GM12878 (cell line): Measurements from ENCODE around the gene FLT4. TPM values are rescaled to one million over a fixed set of nuclear protein-coding genes. Genes with fewer than 3 reads are reported as not detected.

Experiments used
- ATAC-seq: fragments of 200-7000 bp; cut with Tn5 transposase; 3 replicates; pipeline ENCODE4 v1.9.1; 2020; ENCODE audit warnings: mild to moderate bottlenecking, moderate library complexity
- BruUV-seq: library from RNA; stranded (reverse); fragments of 400-500 nt; replicated peaks from 2 replicates; lab custom pipeline; 2021; lab: Mats Ljungman, UMichigan
- CTCF ChIA-PET: fragments of 300-600 bp; sonication (Branson Sonifier 250); formaldehyde crosslinking; extraction: SDS; loops from one replicate; lab custom pipeline; 2021; ENCODE audit warnings: inconsistent platforms; lab: Yijun Ruan, JAX
- POLR2A ChIA-PET: fragments of 350-600 bp; formaldehyde crosslinking; extraction: SDS; loops from one replicate; lab custom pipeline; 2021; ENCODE audit warnings: inconsistent platforms; lab: Charles Lee
- RAD21 ChIA-PET: fragments of 300-600 bp; sonication (Branson Sonifier 250); formaldehyde crosslinking; loops from one replicate; lab custom pipeline; 2023; ENCODE audit warnings: antibody characterized with exemption; ENCODE audit not compliant: unreplicated experiment; lab: Charles Lee
- SMC1A ChIA-PET: fragments of 300-600 bp; sonication (Branson Sonifier 250); formaldehyde crosslinking; loops from one replicate; lab custom pipeline; 2023; ENCODE audit not compliant: unreplicated experiment, uncharacterized antibody; lab: Charles Lee
- DNase-seq: peaks from one replicate; pipeline ENCODE4 v3.0.0-alpha.2; 2011; ENCODE audit warnings: low read depth, low spot score
- FAIRE-seq: peaks from 3 replicates; lab custom pipeline; 2011; peaks lifted over from hg19 to GRCh38; lab: Jason Lieb, UNC
- H2AFZ ChIP-seq: 2 replicates; pipeline ENCODE4 v1.6.0; 2011; ENCODE audit warnings: low read depth, low read length, control low read depth; ENCODE audit not compliant: control insufficient read depth
- H3K27ac ChIP-seq: 2 replicates; pipeline ENCODE4 v1.5.1; 2011; ENCODE audit warnings: control low read depth; ENCODE audit not compliant: control insufficient read depth, insufficient read depth
- H3K27me3 ChIP-seq, 2 experiments: replicated peaks in 1 of 2; 2 replicates each; pipeline versions ENCODE4 v1.6.0 to v1.6.1; 2011; ENCODE audit warnings: low read length in 1 of 2; ENCODE audit not compliant: control insufficient read depth in 2 of 2, insufficient read depth in 2 of 2
- H3K36me3 ChIP-seq, 2 experiments: 2 replicates each; pipeline ENCODE4 v1.5.1; 2011; ENCODE audit warnings: low read length in 1 of 2; ENCODE audit not compliant: control insufficient read depth in 2 of 2, insufficient read depth in 2 of 2
- H3K4me1 ChIP-seq: 2 replicates; pipeline ENCODE4 v1.6.1; 2011; ENCODE audit warnings: mild to moderate bottlenecking, low read length, moderate library complexity, mixed read lengths; ENCODE audit not compliant: control insufficient read depth, insufficient read depth
- H3K4me2 ChIP-seq: 2 replicates; pipeline ENCODE4 v1.6.0; 2011; ENCODE audit warnings: control low read depth; ENCODE audit not compliant: control insufficient read depth, insufficient read depth
- H3K4me3 ChIP-seq: fragments of 200-600 bp; sonication (generic); 2 replicates; pipeline ENCODE4 v1.5.1; 2016
- H3K79me2 ChIP-seq: 2 replicates; pipeline ENCODE4 v1.6.0; 2011; ENCODE audit warnings: low read length; ENCODE audit not compliant: control insufficient read depth, insufficient read depth
- H3K9ac ChIP-seq: 2 replicates; pipeline ENCODE4 v1.8.0; 2011; ENCODE audit warnings: low read length, control low read depth, mixed read lengths; ENCODE audit not compliant: control insufficient read depth, insufficient read depth
- H3K9me3 ChIP-seq: replicated peaks from 3 replicates; pipeline ENCODE4 v1.5.1; 2011; ENCODE audit warnings: mild to moderate bottlenecking, low read length; ENCODE audit not compliant: control insufficient read depth, insufficient read depth
- H4K20me1 ChIP-seq: 2 replicates; pipeline ENCODE4 v1.6.0; 2011; ENCODE audit not compliant: control insufficient read depth, insufficient read depth
- CREB1 ChIP-seq: IDR thresholded peaks from 2 replicates; pipeline ENCODE4 v1.6.1; 2012; ENCODE audit warnings: low read depth, mild to moderate bottlenecking, inconsistent platforms
- ELK1 ChIP-seq: IDR thresholded peaks from 2 replicates; pipeline ENCODE4 v1.6.1; 2012; ENCODE audit warnings: low read depth, low read length, improper control_type of control experiment
- FOS ChIP-seq: IDR thresholded peaks from 3 replicates; pipeline ENCODE4 v1.6.1; 2011; ENCODE audit warnings: borderline replicate concordance; ENCODE audit not compliant: insufficient read length; ENCODE audit errors: extremely low read depth
- IKZF1 ChIP-seq: fragments of 450-650 bp; conservative IDR thresholded peaks from 2 replicates; pipeline ENCODE4 v1.6.1; 2017; ENCODE audit warnings: antibody characterized with exemption, mild to moderate bottlenecking
- LARP7 ChIP-seq: fragments of 450-650 bp; IDR thresholded peaks from 2 replicates; pipeline ENCODE4 v1.6.1; 2017; ENCODE audit warnings: mild to moderate bottlenecking
- NFYA ChIP-seq: IDR thresholded peaks from 2 replicates; pipeline ENCODE4 v1.6.1; 2011; ENCODE audit warnings: low read depth, mild to moderate bottlenecking, low read length, improper control_type of control experiment, borderline replicate concordance
- NR2F1 ChIP-seq: fragments of 450-650 bp; conservative IDR thresholded peaks from 2 replicates; pipeline ENCODE4 v1.6.1; 2017; ENCODE audit warnings: mild to moderate bottlenecking
- TCF12 ChIP-seq: IDR thresholded peaks from 2 replicates; pipeline ENCODE4 v1.6.1; 2011; ENCODE audit warnings: low read depth, mild to moderate bottlenecking, low read length
- TCF3 ChIP-seq: IDR thresholded peaks from 2 replicates; pipeline ENCODE4 v1.6.1; 2012; ENCODE audit warnings: low read depth, mild to moderate bottlenecking, low read length, borderline replicate concordance; ENCODE audit not compliant: insufficient read depth
- ZNF274 ChIP-seq: IDR thresholded peaks from one replicate; pipeline ENCODE4 v1.8.0; 2011; ENCODE audit not compliant: insufficient read length, insufficient read depth
- WGBS: methylation state at CpG from one replicate; pipeline ENCODE4 v1.1.6; 2016; ENCODE audit warnings: low lambda C conversion rate; ENCODE audit not compliant: insufficient replicate concordance, insufficient coverage; ENCODE audit errors: missing lambda C conversion rate; 5-methylcytosine and 5-hydroxymethylcytosine counted together
- in situ Hi-C: fragments of 300-500 bp; cut with MboI; formaldehyde crosslinking; loops from 9 replicates; pipeline ENCODE4 v1.14.3; 2018; ENCODE audit warnings: mixed read lengths
- intact Hi-C: fragments of 100-400 bp; cut with micrococcal nuclease; formaldehyde crosslinking; loops from one replicate; pipeline ENCODE4 v1.14.2; 2022; ENCODE audit not compliant: unreplicated experiment
- polyA plus RNA-seq, 11 experiments: library from polyadenylated mRNA; depleted of rRNA in 4 of 11; unstranded in 6 of 11; stranded (reverse) in 5 of 11; fragments of >200 nt; fragmentation: Nextera tagmentation in 4 of 11; fragmentation: Illumina TruSeq in 1 of 11; extraction: Ambion mirVana in 4 of 11; extraction: Trizol in 1 of 11; gene quantifications; 1 replicate in 1 of 11; 2 replicates in 10 of 11; pipeline versions ENCODE4 v1.2.1 to v1.2.3, GENCODE V29; 2011 to 2016; ENCODE audit warnings: inconsistent platforms in 2 of 11, missing spikeins in 2 of 11, low read depth in 1 of 11
- total RNA-seq, 4 experiments: library from RNA; depleted of rRNA in 3 of 4; stranded (reverse); fragments of >200 nt in 3 of 4; fragmentation: Illumina TruSeq in 1 of 4; extraction: Trizol in 1 of 4; gene quantifications; 2 replicates each; pipeline versions ENCODE4 v1.2.1 to v1.2.3, GENCODE V29; 2013 to 2021
- TF ChIP-seq, protein P1 (sequence below): fragments of 450-650 bp; formaldehyde crosslinking; IDR thresholded peaks from 2 replicates; pipeline ENCODE4 v1.4.0; 2020; ENCODE audit warnings: mild to moderate bottlenecking, moderate library complexity

The FLT4 gene
- total and polyA plus RNA-seq, 10 of the 15 experiments (the other 5 are each of a cell fraction or from before 2014, with no cell fraction given), result 0.18 TPM; not detected in 9

DNA sequence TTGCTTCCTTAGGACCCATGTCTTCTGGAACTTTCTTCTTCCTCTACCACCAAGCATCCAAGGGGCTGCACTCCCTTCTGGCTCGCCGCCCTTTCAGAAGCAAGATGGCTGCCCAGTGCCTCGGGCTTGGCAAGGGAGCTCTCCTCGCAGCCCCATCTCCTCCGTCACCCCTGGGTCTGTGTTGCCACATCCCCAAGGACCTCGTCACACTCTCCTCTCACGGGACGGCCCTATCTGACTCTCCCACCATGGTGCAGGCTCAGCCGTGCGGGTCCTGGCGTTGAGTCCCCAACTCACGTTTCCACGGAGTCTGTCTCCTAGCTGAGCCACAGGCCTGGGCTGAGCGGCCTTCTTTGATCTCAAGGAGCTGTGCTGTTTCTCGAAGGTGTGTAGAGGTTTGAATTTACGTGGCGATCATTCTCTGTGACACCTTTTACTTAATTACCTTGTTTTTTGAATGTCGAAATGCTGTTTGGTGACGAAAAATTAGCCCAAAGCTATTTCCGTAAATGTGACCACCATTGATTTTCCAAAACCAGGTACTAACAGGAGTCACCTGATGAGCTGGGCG lies 43.1 kb downstream of the FLT4 start:
- in situ Hi-C loops (no loop called here), intact Hi-C loops (loop anchor here (2.0 to 10.0 kb wide), 3 partner anchors 114 to 481 kb away; partner anchors contain the start of genes CNOT6 and MAPK9)
- Histone ChIP-seq H3K36me3 (no peaks in the 10 kb centered on the region), H3K4me1 (no peaks in the 10 kb centered on the region), H3K79me2 (no peaks in the 10 kb centered on the region), H4K20me1 (no peaks in the 10 kb centered on the region; the same call in 1 of the 2 replicates), H2AFZ (no peak overlapping the region), H3K4me2 (no peak overlapping the region), H3K9ac (no peak overlapping the region)
- ChIA-PET CTCF (interaction anchor here (0.6 to 2.3 kb wide), 12 partner anchors 23 to 316 kb away, joined by 3 to 6 read pairs (median 4); no protein-coding TSS in a partner anchor), RAD21 (interaction anchor here (0.6 to 1.2 kb wide), 2 partner anchors 111 to 314 kb away, joined by 3 read pairs; no protein-coding TSS in a partner anchor)
- no peak for FAIRE-seq
- WGBS, result 47% methylated on average over 21 of the region's 21 CpGs
- TF ChIP-seq IKZF1, result no peak
- TF ChIP-seq ZNF274, result no peak
- TF ChIP-seq TCF12, result no peak
- TF ChIP-seq ELK1, result no peak
- TF ChIP-seq LARP7, result no peak
- TF ChIP-seq, protein P1, sequence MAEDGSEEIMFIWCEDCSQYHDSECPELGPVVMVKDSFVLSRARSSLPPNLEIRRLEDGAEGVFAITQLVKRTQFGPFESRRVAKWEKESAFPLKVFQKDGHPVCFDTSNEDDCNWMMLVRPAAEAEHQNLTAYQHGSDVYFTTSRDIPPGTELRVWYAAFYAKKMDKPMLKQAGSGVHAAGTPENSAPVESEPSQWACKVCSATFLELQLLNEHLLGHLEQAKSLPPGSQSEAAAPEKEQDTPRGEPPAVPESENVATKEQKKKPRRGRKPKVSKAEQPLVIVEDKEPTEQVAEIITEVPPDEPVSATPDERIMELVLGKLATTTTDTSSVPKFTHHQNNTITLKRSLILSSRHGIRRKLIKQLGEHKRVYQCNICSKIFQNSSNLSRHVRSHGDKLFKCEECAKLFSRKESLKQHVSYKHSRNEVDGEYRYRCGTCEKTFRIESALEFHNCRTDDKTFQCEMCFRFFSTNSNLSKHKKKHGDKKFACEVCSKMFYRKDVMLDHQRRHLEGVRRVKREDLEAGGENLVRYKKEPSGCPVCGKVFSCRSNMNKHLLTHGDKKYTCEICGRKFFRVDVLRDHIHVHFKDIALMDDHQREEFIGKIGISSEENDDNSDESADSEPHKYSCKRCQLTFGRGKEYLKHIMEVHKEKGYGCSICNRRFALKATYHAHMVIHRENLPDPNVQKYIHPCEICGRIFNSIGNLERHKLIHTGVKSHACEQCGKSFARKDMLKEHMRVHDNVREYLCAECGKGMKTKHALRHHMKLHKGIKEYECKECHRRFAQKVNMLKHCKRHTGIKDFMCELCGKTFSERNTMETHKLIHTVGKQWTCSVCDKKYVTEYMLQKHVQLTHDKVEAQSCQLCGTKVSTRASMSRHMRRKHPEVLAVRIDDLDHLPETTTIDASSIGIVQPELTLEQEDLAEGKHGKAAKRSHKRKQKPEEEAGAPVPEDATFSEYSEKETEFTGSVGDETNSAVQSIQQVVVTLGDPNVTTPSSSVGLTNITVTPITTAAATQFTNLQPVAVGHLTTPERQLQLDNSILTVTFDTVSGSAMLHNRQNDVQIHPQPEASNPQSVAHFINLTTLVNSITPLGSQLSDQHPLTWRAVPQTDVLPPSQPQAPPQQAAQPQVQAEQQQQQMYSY, result no peak
- no peak for TF ChIP-seq NR2F1
- no peak for TF ChIP-seq NFYA
- TF ChIP-seq CREB1, result no peak
- no peak for TF ChIP-seq FOS
- TF ChIP-seq TCF3, result no peak
- TF ChIP-seq, all 136 proteins: peak for 0
- Histone ChIP-seq H3K4me3 (no peak overlapping the region), H3K9me3 (no peaks in the 10 kb centered on the region), H3K27me3 (no peaks in the 10 kb centered on the region), H3K27ac (no peak overlapping the region)
- BruUV-seq, result no TSS peak
- SMC1A ChIA-PET, result interaction anchor here (0.6 to 1.3 kb wide), 4 partner anchors 21 to 83 kb away, joined by 3 to 6 read pairs (median 3); no protein-coding TSS in a partner anchor
- ATAC-seq, result no peak; the same call in 2 of the 3 replicates
- POLR2A ChIA-PET, result no interaction called here
- no peak for DNase-seq
